Measurements from ENCODE around the gene RPL19.
A peak's percentile ranks its signal among the peaks of the same experiment; 100 is the strongest.

The RPL19 gene

GRCh38 chr17:39186481-39187002 lies 13.5 kb upstream of the RPL19 start:
- H3K4me1 ChIP-seq (ENCODE audit: control insufficient read depth in 1 of 2, insufficient read depth in 2 of 2, low read length in 2 of 2), result no peaks in the 10 kb centered on the region
- no peak overlapping the region for H3K4me3 ChIP-seq (ENCODE audit: low read depth in 1 of 2, low read length in 2 of 2)
- no peaks in the 10 kb centered on the region for H3K27me3 ChIP-seq (ENCODE audit: control insufficient read depth in 1 of 2, insufficient read depth in 2 of 2, low read length in 2 of 2)
- H3K9ac ChIP-seq (ENCODE audit: low read depth in 1 of 2, low read length in 2 of 2), result no peak overlapping the region
- H3K9me3 ChIP-seq (ENCODE audit: control insufficient read depth in 1 of 2, low read length in 2 of 2), result no peaks in the 10 kb centered on the region
- peaks cover 0 to 34% of the 10 kb centered on the region in 2 donors for H3K36me3 ChIP-seq (ENCODE audit: control insufficient read depth in 1 of 2, insufficient read depth in 2 of 2, low read length in 2 of 2)
- no peak overlapping the region for H3K27ac ChIP-seq (ENCODE audit: low read depth, low read length)

- H3K36me3 ChIP-seq (ENCODE audit: control insufficient read depth in 1 of 2, insufficient read depth in 2 of 2, low read length in 2 of 2), result peaks cover 0 to 36% of the 10 kb centered on the region in 2 donors
These were observed 12.8 kb upstream of the RPL19 start for GRCh38 chr17:39187152-39187830.

GRCh38 chr17:39191750-39192510 lies 8.2 kb upstream of the RPL19 start:
- Histone ChIP-seq H3K9ac (ENCODE audit: low read depth in 1 of 2, low read length in 2 of 2) (no peak overlapping the region), H3K27me3 (ENCODE audit: control insufficient read depth in 1 of 2, insufficient read depth in 2 of 2, low read length in 2 of 2) (no peaks in the 10 kb centered on the region), H3K4me1 (ENCODE audit: control insufficient read depth in 1 of 2, insufficient read depth in 2 of 2, low read length in 2 of 2) (peaks cover 8 to 12% of the 10 kb centered on the region in 2 donors), H3K36me3 (ENCODE audit: control insufficient read depth in 1 of 2, insufficient read depth in 2 of 2, low read length in 2 of 2) (peaks cover 0 to 16% of the 10 kb centered on the region in 2 donors), H3K9me3 (ENCODE audit: control insufficient read depth in 1 of 2, low read length in 2 of 2) (no peaks in the 10 kb centered on the region), H3K27ac (ENCODE audit: low read depth, low read length) (no peak overlapping the region), H3K4me3 (ENCODE audit: low read depth in 1 of 2, low read length in 2 of 2) (no peak overlapping the region)

More at GRCh38 chr17:39187152-39187830, 12.8 kb upstream of the RPL19 start:
- no peaks in the 10 kb centered on the region for H3K4me1 ChIP-seq (ENCODE audit: control insufficient read depth in 1 of 2, insufficient read depth in 2 of 2, low read length in 2 of 2)
- H3K27ac ChIP-seq (ENCODE audit: low read depth, low read length), result no peak overlapping the region
- H3K9me3 ChIP-seq (ENCODE audit: control insufficient read depth in 1 of 2, low read length in 2 of 2), result no peaks in the 10 kb centered on the region
- H3K27me3 ChIP-seq (ENCODE audit: control insufficient read depth in 1 of 2, insufficient read depth in 2 of 2, low read length in 2 of 2), result no peaks in the 10 kb centered on the region
- no peak overlapping the region for H3K4me3 ChIP-seq (ENCODE audit: low read depth in 1 of 2, low read length in 2 of 2)
- no peak overlapping the region for H3K9ac ChIP-seq (ENCODE audit: low read depth in 1 of 2, low read length in 2 of 2)

- Histone ChIP-seq H3K36me3 (ENCODE audit: control insufficient read depth in 1 of 2, insufficient read depth in 2 of 2, low read length in 2 of 2) (peaks cover 0 to 10% of the 10 kb centered on the region in 2 donors), H3K4me1 (ENCODE audit: control insufficient read depth in 1 of 2, insufficient read depth in 2 of 2, low read length in 2 of 2) (peaks cover 10 to 12% of the 10 kb centered on the region in 2 donors), H3K27ac (ENCODE audit: low read depth, low read length) (no peak overlapping the region), H3K4me3 (ENCODE audit: low read depth in 1 of 2, low read length in 2 of 2) (no peak overlapping the region), H3K9ac (ENCODE audit: low read depth in 1 of 2, low read length in 2 of 2) (no peak overlapping the region), H3K9me3 (ENCODE audit: control insufficient read depth in 1 of 2, low read length in 2 of 2) (no peaks in the 10 kb centered on the region), H3K27me3 (ENCODE audit: control insufficient read depth in 1 of 2, insufficient read depth in 2 of 2, low read length in 2 of 2) (no peaks in the 10 kb centered on the region)
These were observed 7.2 kb upstream of the RPL19 start for GRCh38 chr17:39192901-39193300.

GRCh38 chr17:39193346-39193745 lies 6.7 kb upstream of the RPL19 start:
- no peaks in the 10 kb centered on the region for H3K27me3 ChIP-seq (ENCODE audit: control insufficient read depth in 1 of 2, insufficient read depth in 2 of 2, low read length in 2 of 2)
- peaks cover 0 to 10% of the 10 kb centered on the region in 2 donors for H3K36me3 ChIP-seq (ENCODE audit: control insufficient read depth in 1 of 2, insufficient read depth in 2 of 2, low read length in 2 of 2)
- no peaks in the 10 kb centered on the region for H3K9me3 ChIP-seq (ENCODE audit: control insufficient read depth in 1 of 2, low read length in 2 of 2)
- no peak overlapping the region for H3K9ac ChIP-seq (ENCODE audit: low read depth in 1 of 2, low read length in 2 of 2)
- H3K4me1 ChIP-seq (ENCODE audit: control insufficient read depth in 1 of 2, insufficient read depth in 2 of 2, low read length in 2 of 2), result peaks cover 12 to 14% of the 10 kb centered on the region in 2 donors
- H3K4me3 ChIP-seq (ENCODE audit: low read depth in 1 of 2, low read length in 2 of 2), result no peak overlapping the region
- H3K27ac ChIP-seq (ENCODE audit: low read depth, low read length), result no peak overlapping the region

GRCh38 chr17:39194089-39194984 lies 5.7 kb upstream of the RPL19 start:
- Histone ChIP-seq H3K36me3 (ENCODE audit: control insufficient read depth in 1 of 2, insufficient read depth in 2 of 2, low read length in 2 of 2) (peaks cover 0 to 10% of the 10 kb centered on the region in 2 donors), H3K27me3 (ENCODE audit: control insufficient read depth in 1 of 2, insufficient read depth in 2 of 2, low read length in 2 of 2) (no peaks in the 10 kb centered on the region), H3K9me3 (ENCODE audit: control insufficient read depth in 1 of 2, low read length in 2 of 2) (no peaks in the 10 kb centered on the region), H3K4me1 (ENCODE audit: control insufficient read depth in 1 of 2, insufficient read depth in 2 of 2, low read length in 2 of 2) (peaks cover 12 to 17% of the 10 kb centered on the region in 2 donors), H3K27ac (ENCODE audit: low read depth, low read length) (no peak overlapping the region), H3K4me3 (ENCODE audit: low read depth in 1 of 2, low read length in 2 of 2) (no peak overlapping the region), H3K9ac (ENCODE audit: low read depth in 1 of 2, low read length in 2 of 2) (no peak overlapping the region)

GRCh38 chr17:39194985-39195524 lies 5.0 kb upstream of the RPL19 start:
- Histone ChIP-seq H3K9me3 (ENCODE audit: control insufficient read depth in 1 of 2, low read length in 2 of 2) (no peaks in the 10 kb centered on the region), H3K4me3 (ENCODE audit: low read depth in 1 of 2, low read length in 2 of 2) (no peak overlapping the region), H3K36me3 (ENCODE audit: control insufficient read depth in 1 of 2, insufficient read depth in 2 of 2, low read length in 2 of 2) (peaks cover 0 to 10% of the 10 kb centered on the region in 2 donors), H3K27me3 (ENCODE audit: control insufficient read depth in 1 of 2, insufficient read depth in 2 of 2, low read length in 2 of 2) (no peaks in the 10 kb centered on the region), H3K4me1 (ENCODE audit: control insufficient read depth in 1 of 2, insufficient read depth in 2 of 2, low read length in 2 of 2) (peaks cover 12 to 17% of the 10 kb centered on the region in 2 donors), H3K27ac (ENCODE audit: low read depth, low read length) (no peak overlapping the region), H3K9ac (ENCODE audit: low read depth in 1 of 2, low read length in 2 of 2) (no peak overlapping the region)

GRCh38 chr17:39195568-39196160 lies 4.4 kb upstream of the RPL19 start:
- Histone ChIP-seq H3K4me3 (ENCODE audit: low read depth in 1 of 2, low read length in 2 of 2) (peak overlapping the region in 1 of 2 donors; percentile 21), H3K27me3 (ENCODE audit: control insufficient read depth in 1 of 2, insufficient read depth in 2 of 2, low read length in 2 of 2) (no peaks in the 10 kb centered on the region), H3K27ac (ENCODE audit: low read depth, low read length) (no peak overlapping the region), H3K9ac (ENCODE audit: low read depth in 1 of 2, low read length in 2 of 2) (no peak overlapping the region), H3K9me3 (ENCODE audit: control insufficient read depth in 1 of 2, low read length in 2 of 2) (no peaks in the 10 kb centered on the region), H3K36me3 (ENCODE audit: control insufficient read depth in 1 of 2, insufficient read depth in 2 of 2, low read length in 2 of 2) (peaks cover 0 to 10% of the 10 kb centered on the region in 2 donors), H3K4me1 (ENCODE audit: control insufficient read depth in 1 of 2, insufficient read depth in 2 of 2, low read length in 2 of 2) (peaks cover 12 to 19% of the 10 kb centered on the region in 2 donors)

GRCh38 chr17:39196241-39196807 lies 3.8 kb upstream of the RPL19 start:
- Histone ChIP-seq H3K9ac (ENCODE audit: low read depth in 1 of 2, low read length in 2 of 2) (no peak overlapping the region), H3K27ac (ENCODE audit: low read depth, low read length) (no peak overlapping the region), H3K4me1 (ENCODE audit: control insufficient read depth in 1 of 2, insufficient read depth in 2 of 2, low read length in 2 of 2) (peaks cover 17 to 26% of the 10 kb centered on the region in 2 donors)

More at GRCh38 chr17:39196241-39196807, 3.8 kb upstream of the RPL19 start:
- no peaks in the 10 kb centered on the region for H3K9me3 ChIP-seq (ENCODE audit: control insufficient read depth in 1 of 2, low read length in 2 of 2)
- peak overlapping the region; percentile 65 to 71 for H3K4me3 ChIP-seq (ENCODE audit: low read depth in 1 of 2, low read length in 2 of 2)
- no peaks in the 10 kb centered on the region for H3K27me3 ChIP-seq (ENCODE audit: control insufficient read depth in 1 of 2, insufficient read depth in 2 of 2, low read length in 2 of 2)
- H3K36me3 ChIP-seq (ENCODE audit: control insufficient read depth in 1 of 2, insufficient read depth in 2 of 2, low read length in 2 of 2), result peaks cover 0 to 11% of the 10 kb centered on the region in 2 donors

Measured in duodenal mucosa (tissue), 2 donors.